ENCODE data around the gene DCBLD1.

DNA sequence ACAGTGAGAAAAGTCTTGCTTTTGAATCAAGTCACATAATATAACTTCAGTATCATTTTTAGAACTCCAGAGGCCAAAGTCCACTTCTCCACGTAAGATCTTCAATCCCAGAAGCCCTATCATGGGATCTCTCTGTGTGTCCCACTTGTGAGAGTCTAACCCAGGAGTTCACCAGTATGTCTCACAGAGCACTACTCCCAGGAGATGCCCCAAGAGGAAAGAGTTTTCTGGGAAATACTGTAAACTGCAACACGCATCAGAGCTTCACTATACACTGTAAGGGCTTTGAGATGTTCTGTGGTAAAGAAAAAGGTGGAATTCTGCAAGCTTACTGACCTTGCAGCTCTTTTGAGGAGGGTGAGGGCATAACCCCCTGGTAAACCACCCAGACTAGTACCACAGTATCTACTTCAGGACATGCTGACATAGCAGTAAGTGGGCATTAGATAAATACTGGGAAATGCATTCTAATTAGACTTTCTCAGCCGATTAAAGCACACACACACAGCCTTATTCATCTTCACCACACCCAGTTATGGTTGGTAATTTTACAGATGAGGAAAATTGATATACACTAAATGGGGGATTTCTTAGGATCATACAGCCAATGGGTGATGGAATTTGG, 12.3 kb downstream of the DCBLD1 start:
- TF ChIP-seq, protein P1, sequence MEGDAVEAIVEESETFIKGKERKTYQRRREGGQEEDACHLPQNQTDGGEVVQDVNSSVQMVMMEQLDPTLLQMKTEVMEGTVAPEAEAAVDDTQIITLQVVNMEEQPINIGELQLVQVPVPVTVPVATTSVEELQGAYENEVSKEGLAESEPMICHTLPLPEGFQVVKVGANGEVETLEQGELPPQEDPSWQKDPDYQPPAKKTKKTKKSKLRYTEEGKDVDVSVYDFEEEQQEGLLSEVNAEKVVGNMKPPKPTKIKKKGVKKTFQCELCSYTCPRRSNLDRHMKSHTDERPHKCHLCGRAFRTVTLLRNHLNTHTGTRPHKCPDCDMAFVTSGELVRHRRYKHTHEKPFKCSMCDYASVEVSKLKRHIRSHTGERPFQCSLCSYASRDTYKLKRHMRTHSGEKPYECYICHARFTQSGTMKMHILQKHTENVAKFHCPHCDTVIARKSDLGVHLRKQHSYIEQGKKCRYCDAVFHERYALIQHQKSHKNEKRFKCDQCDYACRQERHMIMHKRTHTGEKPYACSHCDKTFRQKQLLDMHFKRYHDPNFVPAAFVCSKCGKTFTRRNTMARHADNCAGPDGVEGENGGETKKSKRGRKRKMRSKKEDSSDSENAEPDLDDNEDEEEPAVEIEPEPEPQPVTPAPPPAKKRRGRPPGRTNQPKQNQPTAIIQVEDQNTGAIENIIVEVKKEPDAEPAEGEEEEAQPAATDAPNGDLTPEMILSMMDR (IDR thresholded peaks at IDR 0.05; ENCODE audit: insufficient read depth, low read length, poor library complexity, severe bottlenecking): no peak
- TF ChIP-seq EZH2phosphoT487 (conservative IDR thresholded peaks at IDR 0.05; ENCODE audit: low read length): no peak
